NCI-H1417 (cell line): ENCODE measurements around the gene OR10G6.
"Not testable (repeated sequence)": the region's sequence is repeated elsewhere in the genome, so short reads cannot be mapped to it uniquely, and the experiment has no call there.

Experiments used
- DNase-seq, 3 experiments: peaks; one replicate each; lab custom pipeline; 2025; lab: John Stamatoyannopoulos, UW

Gene OR10G6, protein sequence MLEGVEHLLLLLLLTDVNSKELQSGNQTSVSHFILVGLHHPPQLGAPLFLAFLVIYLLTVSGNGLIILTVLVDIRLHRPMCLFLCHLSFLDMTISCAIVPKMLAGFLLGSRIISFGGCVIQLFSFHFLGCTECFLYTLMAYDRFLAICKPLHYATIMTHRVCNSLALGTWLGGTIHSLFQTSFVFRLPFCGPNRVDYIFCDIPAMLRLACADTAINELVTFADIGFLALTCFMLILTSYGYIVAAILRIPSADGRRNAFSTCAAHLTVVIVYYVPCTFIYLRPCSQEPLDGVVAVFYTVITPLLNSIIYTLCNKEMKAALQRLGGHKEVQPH

DNA sequence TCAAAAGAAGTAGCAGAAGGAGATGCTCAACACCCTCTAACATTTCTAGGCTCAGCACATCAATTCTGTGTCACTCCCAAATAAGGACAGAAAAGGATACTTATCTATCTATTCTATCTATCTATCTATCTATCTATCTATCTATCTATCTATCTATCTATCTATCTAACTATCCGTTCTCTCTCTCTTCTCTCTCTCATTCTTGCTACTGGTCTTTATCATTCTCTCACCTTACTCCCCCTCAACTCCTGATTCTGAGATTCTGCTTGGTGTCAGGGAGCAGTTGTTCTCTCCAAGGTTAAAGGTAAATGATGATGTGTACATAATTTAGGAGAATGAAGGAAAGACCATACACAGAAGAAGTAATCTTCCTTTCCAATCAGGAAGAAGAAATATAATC, at the start of gene OR10G6:
Gene OR10G6 (minus strand): TSS at position 43 of the 400 bp plus-strand sequence. CDS start 0 bp downstream, at position 43.
- no peak for DNase-seq

DNA sequence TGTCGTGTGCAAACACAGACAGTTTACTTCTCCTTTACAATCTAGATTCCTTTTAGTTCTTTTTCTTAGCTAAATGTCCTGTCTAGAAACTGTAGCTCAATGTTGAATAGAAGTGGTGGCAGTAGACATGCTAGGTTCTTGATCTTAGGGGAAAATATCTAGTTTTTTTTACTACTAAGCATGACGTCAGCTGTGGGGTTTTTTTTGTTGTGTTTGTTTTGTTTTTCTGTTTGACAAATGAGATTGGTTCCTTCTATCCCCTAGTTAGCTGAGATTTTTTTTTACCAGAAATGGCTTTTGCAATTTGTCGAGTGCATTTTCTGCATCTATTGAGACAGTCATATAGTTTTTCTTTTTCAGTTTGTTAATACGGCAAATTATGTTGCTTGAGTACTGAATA, 48.5 kb upstream of the OR10G6 start:
- DNase-seq = no peak

DNA sequence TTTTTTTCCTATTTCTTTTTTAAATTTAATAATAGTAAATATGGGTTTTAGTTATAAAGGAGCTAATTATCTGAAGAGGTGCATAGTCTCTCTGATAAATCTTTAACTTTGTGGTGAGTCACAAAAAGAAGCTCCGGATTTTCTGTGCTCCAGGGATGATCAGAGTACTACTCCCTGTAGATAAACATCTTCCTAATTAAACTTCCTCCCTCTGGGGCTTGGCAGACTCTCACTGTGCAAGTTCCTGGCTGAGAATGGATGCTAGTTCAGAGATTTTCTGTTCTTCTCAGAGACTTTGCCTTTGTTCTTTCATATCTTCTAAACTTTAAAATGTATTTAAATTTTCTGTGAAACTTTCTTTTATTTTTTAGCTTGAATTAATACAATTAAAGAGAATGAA, 46.3 kb upstream of the OR10G6 start, which contains the start of gene OR10G7:
Gene OR10G7 (minus strand): TSS at position 72 of the 400 bp plus-strand sequence. CDS start 2,324 bp downstream, outside the sequence.
- DNase-seq = no peak

DNA sequence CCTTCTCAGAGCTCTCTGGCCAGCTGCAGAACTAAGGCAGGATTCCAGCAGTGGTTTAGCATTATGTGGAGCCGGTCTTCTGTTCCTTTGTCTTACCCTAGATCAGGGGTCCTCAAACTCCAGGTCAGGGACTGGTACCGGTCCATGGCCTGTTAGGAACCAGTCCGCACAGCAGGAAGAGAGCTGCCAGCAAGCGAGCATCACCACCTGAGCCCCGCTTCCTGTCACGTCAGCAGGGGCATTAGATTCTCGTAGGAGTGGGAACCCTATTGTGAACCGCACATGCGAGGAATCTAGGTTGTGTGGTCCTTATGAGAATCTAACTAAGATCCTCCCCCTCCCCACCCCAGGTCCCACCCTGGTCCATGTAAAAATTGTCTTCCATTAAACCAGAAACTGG, 44.6 kb upstream of the OR10G6 start:
- no peak for DNase-seq

DNA sequence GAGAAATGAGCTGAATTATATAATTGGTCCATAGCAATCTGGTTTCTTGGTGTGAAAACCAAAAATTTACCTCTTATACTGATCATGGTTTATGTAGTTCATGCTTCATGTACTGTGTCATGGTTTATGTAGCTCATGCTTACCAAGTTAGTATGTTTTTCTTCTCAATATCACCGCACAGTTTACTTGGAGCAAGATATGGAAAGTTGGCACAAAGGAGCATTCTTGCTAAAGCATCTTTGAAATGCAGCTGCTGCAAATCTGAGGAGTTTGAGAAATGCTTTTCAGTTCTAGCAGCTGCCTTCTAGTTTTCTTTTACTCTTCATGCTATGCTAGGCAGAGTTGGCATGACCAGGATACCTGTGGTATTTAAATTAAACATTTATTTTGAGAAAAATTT, 41.7 kb upstream of the OR10G6 start:
- DNase-seq = no peak

DNA sequence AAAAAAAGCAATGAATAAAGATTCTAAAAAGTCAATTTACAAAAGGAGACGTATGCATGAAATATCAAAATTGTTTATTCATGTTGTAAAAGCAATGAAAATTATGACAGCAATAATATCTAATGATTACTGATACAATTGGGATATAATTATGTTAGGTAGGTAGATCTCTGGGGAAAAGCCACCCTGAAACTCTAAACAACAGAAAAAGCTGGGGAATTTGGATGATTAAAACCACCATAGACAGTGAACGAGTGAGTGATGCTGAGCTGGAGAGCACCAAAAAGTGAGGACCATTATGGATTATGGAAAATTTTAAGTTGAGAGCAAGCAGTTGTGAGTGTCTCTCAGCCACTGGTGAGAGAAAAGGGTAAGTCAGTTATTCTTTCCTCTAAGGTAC, 31.5 kb upstream of the OR10G6 start, which contains the start of gene OR10G8:
Gene OR10G8 (plus strand): TSS at position 301 of the 400 bp plus-strand sequence. CDS start 2,825 bp downstream, outside the sequence.
- no peak for DNase-seq

DNA sequence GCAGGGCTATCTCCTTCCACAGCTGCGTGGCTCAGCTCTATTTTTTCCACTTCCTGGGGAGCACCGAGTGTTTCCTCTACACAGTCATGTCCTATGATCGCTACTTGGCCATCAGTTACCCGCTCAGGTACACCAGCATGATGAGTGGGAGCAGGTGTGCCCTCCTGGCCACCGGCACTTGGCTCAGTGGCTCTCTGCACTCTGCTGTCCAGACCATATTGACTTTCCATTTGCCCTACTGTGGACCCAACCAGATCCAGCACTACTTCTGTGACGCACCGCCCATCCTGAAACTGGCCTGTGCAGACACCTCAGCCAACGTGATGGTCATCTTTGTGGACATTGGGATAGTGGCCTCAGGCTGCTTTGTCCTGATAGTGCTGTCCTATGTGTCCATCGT, 20.9 kb upstream of the OR10G6 start:
- DNase-seq = not testable (repeated sequence)

DNA sequence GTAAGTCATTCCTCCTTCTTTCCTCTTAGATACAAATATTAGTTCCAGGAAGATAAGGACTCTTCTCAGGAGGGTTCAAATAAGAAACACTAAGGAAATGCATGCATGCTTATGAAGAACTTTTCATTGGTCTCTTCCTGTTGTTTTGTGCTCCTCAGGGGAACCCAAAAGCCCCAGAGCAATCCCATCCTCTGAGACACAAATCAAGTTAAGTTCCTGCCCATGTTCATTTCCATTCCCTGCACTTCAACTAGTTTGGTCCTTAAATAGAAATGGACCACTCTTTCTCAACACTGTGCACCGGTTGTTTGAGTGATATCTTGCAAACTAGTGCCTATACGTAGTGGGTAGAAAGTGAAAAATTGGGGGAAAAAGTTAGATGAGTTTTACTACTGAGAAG, 17.7 kb upstream of the OR10G6 start, which contains the start of gene OR10G4:
Gene OR10G4 (plus strand): TSS at position 301 of the 400 bp plus-strand sequence. CDS start 2,578 bp downstream, outside the sequence.
- no peak for DNase-seq

DNA sequence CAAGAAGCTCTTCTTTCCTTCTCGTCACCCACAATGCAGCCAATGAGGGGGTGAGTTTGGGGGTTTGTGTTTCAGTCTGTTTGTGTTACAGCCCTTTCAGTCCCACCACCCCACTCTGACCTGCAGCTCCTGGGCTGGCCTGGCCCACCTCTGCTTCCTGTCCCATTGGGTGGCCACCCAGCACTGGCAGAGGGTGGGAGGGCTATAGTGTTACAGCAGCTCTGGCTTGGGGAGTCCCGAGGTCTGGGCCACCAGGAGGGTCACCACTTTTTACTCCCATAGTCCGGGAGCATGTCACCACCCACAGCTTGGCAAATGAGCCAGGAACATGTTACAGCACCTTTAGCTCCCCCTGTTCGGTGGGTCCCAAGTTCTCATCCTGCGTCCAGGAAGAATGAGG, 15.7 kb downstream of the OR10G6 start:
- DNase-seq = no peak

DNA sequence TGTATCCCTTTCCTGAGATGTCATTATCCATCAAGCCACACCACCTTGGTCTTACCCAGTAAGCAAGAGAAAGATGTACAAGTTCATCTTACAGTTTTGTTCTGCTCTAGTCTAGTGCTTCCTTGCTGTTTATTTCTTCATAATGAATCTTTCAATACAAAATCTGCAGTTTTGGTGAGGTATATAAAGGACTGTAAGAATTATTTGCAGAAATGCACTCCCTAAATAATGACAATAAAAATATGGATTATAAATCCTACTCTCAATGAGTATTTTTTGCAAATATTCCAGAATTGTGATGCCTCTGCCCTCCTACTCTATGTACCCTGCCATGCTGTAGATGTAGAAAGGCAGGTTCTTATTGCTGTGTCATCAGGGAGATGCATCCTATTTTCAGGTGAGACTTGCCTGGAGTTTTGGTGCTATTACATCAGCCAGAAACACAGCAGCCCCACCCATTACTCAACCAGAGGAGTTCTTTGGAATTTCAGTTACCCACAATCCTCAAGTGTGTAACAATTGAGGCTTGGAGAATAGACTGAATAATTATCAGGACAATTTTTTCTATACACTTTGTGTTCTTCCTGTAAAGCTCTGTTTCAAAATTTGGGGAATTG, 17.1 kb downstream of the OR10G6 start, which contains the start of gene OR10S1:
Gene OR10S1 (minus strand): TSS at position 51 of the 617 bp plus-strand sequence. CDS start 117 bp downstream, outside the sequence.
- no peak for DNase-seq

DNA sequence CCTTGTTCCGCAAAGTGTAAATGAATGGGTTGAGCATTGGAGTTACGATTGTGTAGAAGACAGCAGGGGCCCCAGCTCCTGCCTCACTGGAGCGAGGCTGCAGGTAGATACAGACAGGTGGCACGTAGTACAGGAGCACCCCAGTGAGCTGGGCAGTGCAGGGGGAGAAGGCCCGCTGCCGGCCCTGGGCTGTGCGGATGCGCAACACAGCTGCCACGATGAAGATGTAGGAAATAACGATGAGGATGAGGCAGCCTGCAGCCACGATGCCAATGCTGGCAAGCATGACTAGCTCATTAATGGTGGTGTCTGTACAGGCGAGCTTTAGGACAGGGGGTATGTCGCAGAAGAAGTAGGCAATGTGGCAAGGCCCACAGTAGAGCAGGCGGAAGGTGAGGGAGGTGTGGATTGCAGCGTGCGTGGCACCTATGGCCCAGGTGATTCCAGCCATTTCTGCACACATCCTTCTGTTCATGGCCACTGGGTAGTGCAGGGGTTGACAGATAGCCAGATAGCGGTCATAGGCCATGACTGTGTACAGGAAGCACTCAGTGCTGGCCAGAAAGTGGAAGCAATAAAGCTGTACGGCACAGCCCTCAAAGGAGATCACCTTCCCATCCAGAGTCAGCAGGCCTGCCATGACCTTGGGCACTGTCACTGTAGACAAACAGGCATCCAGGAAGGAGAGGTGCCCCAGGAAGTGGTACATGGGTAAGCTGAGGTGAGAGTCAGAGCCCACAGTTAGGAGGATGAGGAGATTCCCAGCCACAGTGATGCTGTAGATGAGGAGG, 18.0 kb downstream of the OR10G6 start:
- no peak for DNase-seq

DNA sequence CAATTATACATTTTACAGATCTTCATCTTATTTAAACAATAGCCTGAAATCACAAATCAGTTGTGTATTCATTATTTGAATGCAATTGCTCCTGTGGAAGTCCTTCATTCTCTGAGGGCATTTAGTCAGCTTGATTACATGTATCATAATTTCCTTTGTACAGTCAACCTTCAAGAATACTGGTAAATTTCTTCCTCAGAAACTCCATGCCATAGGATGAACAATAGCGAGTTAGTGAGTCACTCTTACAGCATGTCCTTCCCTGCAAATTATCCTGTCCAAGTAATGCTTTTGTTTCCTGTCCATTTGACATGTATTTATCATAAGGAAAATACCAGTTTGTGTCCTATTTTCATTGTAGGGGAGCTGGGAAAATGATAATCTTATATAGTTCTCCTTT, 21.1 kb downstream of the OR10G6 start:
- DNase-seq = no peak

DNA sequence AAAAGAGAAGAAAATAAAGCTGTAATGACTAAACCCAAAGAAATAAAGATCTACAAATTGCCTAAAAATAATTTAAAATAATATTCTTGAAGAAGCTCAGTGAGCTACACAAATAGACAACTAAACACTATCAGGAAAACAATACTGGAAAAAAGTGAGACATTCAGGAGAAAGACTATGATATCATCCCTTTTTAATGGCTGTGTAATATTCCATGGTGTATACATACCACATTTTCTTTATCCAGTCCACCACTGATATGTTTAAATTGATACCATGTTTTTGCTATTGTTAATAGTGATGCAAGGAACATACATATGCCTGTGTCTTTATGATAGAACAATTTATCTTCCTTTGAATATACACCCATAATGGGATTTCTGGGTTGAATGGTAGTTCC, 38.2 kb downstream of the OR10G6 start:
- no peak for DNase-seq

DNA sequence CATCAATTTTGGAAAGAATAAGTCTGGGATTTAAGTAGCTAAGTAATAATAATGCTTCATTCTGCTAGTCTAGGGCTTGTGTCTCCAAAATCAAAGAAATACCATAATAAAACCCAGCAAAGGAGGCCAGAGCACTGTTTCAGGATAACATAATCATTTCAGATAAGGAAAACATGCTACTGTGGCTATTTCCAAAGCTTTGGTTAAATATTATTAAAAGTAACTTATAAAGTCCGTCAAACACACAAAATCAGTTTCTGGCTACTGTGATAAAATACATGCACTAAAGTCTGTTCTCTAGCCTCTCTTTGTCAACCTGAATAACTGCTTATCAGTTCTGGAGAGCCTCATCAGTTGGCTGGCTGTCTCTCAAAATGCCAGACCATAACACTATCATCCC, 49.8 kb downstream of the OR10G6 start:
- DNase-seq = no peak
